PFSK-1 (cell line): ENCODE measurements around the gene S100A9.

Experiments
- FOXP2 ChIP-seq: optimal IDR thresholded peaks from 2 replicates; pipeline ENCODE3; 2011; ENCODE audit warnings: borderline replicate concordance, control low read depth, inconsistent platforms; ENCODE audit not compliant: insufficient read depth; ENCODE audit errors: extremely low read length, extremely low read depth
- POLR2AphosphoS5 ChIP-seq: IDR thresholded peaks from 2 replicates; pipeline ENCODE4 v1.6.1; 2012; ENCODE audit warnings: low read depth, mild to moderate bottlenecking, control low read depth, low read length, moderate library complexity
- REST ChIP-seq, 2 experiments: IDR thresholded peaks; 2 replicates each; pipeline versions ENCODE4 v1.6.1 to v1.8.0; 2011 to 2012; ENCODE audit warnings: low read depth in 2 of 2, low read length in 2 of 2, control low read depth in 1 of 2, inconsistent platforms in 1 of 2, mild to moderate bottlenecking in 1 of 2, moderate library complexity in 1 of 2; ENCODE audit not compliant: insufficient read depth in 1 of 2
- SIN3A ChIP-seq: IDR thresholded peaks from 2 replicates; pipeline ENCODE4 v1.6.1; 2012; ENCODE audit warnings: mild to moderate bottlenecking, low read length, moderate library complexity, borderline replicate concordance; ENCODE audit not compliant: insufficient read depth
- TAF1 ChIP-seq: IDR thresholded peaks from 2 replicates; pipeline ENCODE4 v1.6.1; 2012; ENCODE audit warnings: low read length, control low read depth, borderline replicate concordance; ENCODE audit not compliant: insufficient read depth

GRCh38 chr1:153359241-153359640, 1.6 kb downstream of the S100A9 start:
- TF ChIP-seq TAF1 (no peak), POLR2AphosphoS5 (no peak), SIN3A (no peak), REST (IDR thresholded peaks at IDR 0.05; ENCODE audit: insufficient read depth in 1 of 2, low read depth in 2 of 2, low read length in 2 of 2) (no peak), FOXP2 (no peak)
